Activated CD8-positive, alpha-beta memory T cell treated with anti-CD3 and anti-CD28 coated beads for 48 hours (primary cell): Measurements from ENCODE around the gene PTPA.
"Not testable (repeated sequence)": the region's sequence is repeated elsewhere in the genome, so short reads cannot be mapped to it uniquely, and the experiment has no call there.

Experiments
- DNase-seq, 3 experiments: peaks; one replicate each; pipeline ENCODE4 v3.0.0-alpha.2; 2020; ENCODE audit warnings: low read depth in 2 of 3, low spot score in 2 of 3

PTPA gene

DNA sequence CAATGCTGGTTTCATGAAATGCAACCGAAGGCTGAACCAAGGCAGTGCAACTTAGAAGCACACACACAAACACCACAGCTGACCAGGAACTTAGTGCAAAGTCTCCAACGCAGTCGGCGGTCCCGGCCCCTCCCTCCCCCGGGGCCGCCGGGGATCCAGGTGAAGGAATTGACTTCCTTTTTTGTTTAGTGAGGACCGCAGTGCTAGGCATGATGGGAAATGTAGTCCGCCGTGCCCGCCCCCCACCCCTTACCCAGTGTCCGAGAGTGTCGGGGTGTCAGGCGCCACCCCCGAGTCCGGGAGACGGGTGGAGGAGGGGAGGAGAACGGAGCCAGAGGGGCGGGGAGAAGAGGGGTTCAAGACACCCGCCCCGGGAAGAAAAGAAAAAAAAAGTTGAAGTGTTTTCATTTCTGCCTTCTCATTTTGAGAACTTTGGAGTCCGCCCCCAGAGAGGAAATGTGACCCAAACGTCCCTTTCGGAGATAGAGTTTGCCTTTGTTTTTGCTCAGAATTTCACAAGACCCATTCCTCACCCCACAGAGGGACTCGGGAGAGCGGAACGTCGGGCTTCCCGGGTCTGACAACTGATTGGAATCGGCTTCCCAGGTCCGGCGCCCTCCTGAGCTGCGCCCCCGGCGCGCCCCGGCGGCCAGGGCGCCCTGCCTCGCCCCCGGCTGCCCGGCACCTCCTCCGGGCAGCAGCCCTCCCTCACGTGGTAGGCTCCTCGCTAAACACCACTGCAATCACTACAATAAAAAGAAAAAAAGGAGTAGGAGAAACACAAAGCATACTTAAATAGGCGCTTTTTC lies 64.8 kb downstream of the PTPA start:
- peak in 2 of 3 experiments; percentile 29 to 31 for DNase-seq

DNA sequence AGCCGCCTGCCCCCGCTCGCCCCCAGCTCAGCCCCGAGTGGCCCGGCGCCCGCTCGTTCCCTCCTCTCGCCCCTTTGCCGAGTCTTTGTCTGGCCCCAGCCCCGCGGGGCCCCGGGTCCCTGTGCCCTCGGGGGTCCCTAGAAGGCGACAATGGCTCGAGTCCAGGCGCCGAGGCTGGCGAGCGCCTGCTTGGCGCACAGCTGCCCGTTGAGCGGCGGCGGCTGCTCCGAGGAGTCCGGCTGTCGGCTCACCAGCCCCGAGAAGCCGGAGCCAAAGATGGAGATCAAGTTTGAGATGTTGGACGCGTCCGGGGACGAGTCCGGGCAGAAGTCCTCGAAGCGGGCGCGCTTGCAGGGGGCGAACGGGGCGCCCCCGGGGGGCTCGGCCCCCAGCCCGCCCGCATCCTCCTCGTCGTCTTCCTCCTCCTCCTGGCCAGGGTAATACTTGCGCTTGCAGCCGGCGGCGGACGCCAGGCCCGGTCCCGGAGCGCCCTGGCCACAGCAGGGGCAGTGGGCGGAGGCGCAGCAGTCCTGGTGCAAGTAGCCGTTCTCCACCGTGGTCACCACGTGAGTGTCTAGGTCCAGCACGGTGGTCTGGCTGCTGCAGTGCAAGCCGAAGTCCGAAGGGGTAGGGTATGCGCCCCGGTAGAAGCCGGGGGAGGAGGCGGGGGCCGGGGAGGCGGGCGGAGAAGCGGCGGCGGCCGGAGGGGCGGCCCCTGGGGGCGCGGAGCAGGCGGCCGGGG lies 65.7 kb downstream of the PTPA start:
- peak in 1 of 3 experiments; percentile 20 for DNase-seq

DNA sequence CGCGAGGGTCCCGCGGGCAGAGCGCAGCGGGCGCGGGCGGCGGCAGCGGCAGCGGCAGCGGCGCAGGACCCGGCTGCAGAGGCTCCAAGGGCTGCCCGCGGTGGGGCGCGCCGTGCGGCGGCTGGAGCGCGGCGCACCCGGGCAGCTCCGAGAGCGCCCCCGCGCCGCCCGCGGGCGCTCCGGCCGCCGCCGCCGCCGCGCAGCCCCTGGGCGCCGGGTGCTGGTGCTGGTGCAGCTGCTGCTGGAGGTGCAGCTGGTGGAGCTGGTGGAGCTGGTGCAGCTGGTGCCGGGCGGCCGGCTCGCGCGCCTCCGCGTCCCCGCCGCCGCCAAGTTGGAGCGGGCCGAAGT lies 66.2 kb downstream of the PTPA start:
- DNase-seq = no peak

DNA sequence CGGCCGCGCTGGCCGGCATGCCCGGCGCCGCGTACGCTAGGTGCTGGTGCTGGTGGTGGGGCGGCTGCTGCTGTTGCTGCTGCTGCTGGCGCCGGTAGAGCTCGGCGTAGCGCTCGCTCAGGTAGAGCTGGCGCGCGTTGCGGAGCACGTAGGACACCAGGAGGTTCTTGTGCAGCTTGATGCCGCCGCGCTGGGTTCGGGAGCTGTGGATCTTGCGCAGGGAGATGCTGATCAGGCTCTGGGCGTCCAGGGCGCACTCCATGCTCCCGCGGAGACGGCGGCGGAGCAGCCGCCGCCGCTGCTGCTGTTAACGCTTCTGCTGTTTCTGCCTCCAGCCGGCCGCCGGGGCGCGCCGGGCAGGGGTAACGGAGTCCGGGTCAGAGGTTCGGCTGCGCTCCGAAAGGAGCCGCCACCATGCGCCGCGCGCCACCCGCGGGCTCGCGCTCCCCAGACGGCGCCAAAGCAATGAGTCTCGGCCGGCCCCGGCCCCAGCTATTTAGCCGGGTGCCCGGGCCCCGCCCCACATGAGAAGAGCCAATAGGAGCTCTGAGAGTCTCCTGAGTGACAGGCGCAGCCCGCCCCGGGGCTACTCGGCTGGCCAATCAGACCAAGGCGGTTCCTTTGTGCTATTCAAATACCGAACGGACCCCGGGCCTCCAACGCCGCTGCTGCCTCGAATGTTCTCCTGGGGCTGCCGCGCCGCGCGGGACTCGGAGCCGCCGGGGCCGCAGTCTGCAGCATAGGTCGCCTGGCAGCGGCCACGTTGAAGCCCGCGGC lies 66.8 kb downstream of the PTPA start, which contains the start of gene IER5L:
TSS of gene IER5L (minus strand) at position 471 of the 777 bp plus-strand sequence. CDS start at position 262, 209 bp downstream.
- DNase-seq = peak; percentile 85 to 89 (median 87)

GRCh38 chr9:129178568-129179382 lies 67.6 kb downstream of the PTPA start:
- DNase-seq = no peak

GRCh38 chr9:129181246-129181645 lies 70.0 kb downstream of the PTPA start:
- no peak for DNase-seq

DNA sequence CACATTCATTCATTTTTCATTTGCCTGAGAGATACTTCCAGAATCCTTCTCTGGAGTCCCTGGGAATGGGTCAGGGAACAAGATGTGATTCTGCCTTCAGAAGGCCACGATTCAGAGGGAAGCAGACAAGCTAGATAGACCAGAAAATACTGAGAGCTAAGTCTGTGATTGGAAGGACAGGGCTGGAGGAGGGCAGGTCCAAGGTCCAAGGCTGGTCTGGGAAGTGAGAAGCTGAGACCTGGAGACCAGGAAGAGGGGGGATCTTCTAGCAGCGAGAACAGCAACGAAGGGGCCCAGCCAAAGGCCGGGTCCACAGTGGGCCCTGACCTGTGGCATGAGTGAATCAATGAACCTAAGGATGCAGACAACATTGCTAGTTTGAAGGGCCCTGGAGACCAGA lies 70.9 kb downstream of the PTPA start:
- DNase-seq = no peak

- no peak for DNase-seq
These were observed 71.6 kb downstream of the PTPA start for GRCh38 chr9:129182625-129183494.

GRCh38 chr9:129183495-129184218 lies 72.4 kb downstream of the PTPA start:
- no peak for DNase-seq

DNA sequence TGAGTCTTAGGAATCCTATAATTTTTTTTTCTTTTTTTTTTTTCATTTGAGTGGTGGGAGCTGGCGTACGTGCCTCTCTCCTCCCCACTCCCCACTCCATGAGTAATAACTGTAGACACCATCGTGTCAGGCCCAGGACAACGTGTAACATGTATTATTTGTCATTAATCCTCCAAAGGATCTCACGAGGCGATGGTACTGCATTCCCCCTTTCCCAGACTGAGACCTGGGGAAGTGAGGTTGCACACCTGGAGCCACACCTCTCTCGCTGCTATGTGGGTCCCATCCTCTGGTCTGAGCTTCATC lies 73.0 kb downstream of the PTPA start:
- no peak for DNase-seq

DNA sequence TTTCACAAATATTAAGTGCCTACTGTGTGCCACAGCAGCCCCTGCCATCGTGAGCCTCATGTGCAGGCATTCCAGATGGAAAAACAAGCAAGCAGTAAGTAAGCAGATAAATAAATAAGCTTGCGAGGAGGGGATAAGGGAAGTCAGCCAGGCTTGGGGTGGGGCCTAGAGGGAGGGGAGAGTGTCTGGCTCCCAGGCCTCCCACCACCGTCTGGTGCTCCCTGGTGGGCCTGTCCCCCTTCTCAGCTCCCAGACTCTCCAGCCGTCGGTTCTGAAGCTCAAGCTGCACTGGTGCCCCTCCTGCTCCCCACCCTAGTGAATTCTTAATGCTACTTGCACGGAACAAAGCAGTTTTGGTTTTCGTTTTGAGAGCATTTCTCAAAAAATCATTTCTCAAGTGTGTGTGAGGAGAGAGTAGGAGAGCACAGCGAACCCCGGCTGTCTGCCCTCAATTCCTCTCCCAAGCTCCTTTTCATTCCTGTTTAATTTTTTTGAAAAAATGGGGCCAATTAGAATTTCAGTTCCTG lies 73.4 kb downstream of the PTPA start:
- DNase-seq = no peak

GRCh38 chr9:129185402-129185801 lies 74.2 kb downstream of the PTPA start:
- DNase-seq = no peak

DNA sequence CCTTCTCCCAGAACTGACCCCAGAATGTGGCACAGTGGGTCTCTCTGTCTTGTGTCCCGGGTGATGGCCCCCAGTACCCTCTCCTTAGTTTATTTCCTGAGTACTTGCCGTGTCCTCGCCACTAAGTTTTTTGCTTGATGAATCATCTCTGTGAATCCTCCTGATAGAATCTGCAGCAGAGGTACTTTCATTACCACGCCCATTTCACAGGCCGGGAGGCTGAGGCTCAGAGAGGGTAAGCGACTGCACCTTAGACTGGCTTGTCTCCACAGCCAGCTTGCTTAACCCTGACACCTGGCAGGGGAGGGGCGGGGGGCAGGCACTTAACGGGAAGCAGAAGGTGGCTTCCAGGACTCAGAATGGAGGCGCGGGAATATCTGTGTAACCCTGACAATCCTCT lies 74.8 kb downstream of the PTPA start:
- no peak for DNase-seq

DNA sequence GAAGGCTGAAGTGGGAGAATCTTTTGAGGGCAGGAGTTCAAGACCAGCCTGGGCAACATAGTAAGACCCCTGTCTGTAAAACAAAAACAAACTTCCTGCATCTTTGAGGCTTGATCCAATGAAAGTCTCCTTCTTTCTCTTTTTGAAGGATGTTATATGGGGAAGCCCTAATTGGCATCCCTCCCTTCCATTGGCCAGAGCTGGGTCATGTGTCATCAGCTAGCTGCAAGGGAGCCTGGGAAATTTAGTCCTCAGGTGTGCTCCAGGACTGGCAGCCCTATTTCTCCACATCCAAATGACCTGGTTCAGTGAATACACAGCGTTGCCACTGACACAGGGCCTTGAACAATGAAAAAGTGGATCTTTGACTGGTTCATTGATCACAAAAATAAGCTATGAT lies 75.8 kb downstream of the PTPA start:
- no peak for DNase-seq

- DNase-seq = not testable (repeated sequence)
These were observed 78.8 kb downstream of the PTPA start for GRCh38 chr9:129189971-129190370.

DNA sequence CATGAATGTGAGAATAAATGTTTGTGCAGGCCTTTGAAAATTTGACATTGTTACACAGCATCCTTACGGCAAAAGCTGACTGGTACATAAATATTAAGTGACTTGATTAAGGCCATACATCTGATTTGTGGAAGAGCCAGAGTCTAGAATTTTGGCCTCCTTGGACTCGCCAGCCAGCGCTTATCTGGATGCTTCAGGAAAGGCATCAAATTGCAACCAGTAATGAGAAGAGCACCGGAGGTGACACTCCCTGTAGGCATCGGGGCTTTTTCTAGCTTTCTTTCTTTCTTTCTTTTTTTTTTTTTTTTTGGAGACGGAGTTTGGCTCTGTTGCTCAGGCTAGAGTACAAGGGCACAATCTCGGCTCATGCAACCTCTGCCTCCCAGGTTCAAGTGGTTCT lies 80.0 kb downstream of the PTPA start:
- no peak for DNase-seq

GRCh38 chr9:129193655-129194054 lies 82.4 kb downstream of the PTPA start:
- DNase-seq = no peak

DNA sequence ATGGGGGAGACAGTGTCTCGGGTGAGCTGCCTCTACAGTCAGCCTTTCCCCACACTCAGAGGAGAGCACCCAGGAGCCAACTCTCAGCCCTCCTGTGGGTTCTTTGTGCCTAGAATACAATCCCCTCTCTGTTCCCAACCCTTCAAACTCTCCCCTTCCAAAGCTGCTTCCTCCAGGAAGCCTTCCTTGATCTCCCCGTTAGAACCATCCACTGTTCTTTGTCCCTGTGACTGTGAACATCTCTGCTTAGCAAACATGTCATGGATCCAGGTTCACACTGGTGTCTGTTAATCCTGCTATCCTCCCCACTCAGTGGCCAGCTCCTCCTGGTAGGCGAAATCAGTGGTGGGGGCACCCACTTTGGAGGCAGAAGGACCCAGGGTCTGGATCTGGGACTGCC lies 83.0 kb downstream of the PTPA start:
- no peak for DNase-seq

- DNase-seq = no peak
These were observed 84.4 kb downstream of the PTPA start for GRCh38 chr9:129195606-129196005.
